Glomerular visceral epithelial cell (primary cell): ENCODE data around the gene MBOAT1.

Source experiments
- DNase-seq: peaks from one replicate; pipeline ENCODE4 v3.0.0-alpha.2; 2016; ENCODE audit errors: extremely low spot score

Gene MBOAT1

DNA sequence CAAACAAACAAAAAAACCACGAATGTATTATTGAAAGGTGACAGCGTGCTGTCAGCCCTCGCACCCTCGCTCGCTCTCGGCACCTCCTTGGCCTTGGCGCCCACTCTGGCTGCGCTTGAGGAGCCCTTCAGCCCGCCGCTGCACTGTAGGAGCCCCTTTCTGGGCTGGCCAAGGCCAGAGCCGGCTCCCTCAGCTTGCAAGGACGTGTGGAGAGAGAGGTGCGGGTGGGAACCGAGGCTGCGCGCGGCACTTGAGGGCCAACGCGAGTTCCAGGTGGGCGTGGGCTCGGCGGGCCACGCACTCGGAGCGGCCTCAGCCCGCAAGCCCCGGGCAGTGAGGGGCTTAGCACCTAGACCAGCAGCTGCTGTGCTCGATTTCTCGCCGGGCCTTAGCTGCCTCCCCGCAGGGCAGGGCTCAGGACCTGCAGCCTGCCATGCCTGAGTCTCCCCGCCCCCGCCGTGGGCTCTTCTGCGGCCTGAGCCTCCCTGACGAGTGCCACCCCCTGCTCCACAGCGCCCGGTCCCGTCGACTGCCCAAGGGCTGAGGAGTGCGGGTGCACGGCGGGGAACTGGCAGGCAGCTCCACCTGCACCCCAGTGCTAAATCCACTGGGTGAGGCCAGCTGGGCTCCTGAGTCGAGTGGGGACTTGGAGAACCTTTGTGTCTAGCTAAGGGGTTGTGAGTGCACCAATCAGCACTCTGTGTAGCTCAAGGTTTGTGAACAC lies 20.9 kb upstream of the MBOAT1 start:
- DNase-seq = no peak

DNA sequence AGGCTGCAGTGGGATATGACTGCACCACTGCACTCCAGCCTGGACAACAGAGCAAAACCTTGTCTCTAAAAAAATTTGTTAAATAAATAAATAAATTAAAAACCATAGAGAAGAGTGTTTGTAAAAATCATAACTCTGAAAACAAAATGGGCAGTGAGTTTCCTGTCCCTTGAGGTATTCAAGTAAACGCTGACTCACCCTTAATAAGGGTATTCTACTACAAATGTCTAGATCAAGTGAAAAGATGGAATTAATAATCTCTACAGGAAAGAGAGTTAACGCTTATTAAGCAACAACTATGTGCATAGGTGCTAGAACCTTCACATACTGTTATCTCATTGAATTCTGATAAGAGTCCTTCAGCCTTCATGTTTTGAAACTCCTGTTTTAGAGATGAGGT lies 19.9 kb upstream of the MBOAT1 start:
- no peak for DNase-seq

DNA sequence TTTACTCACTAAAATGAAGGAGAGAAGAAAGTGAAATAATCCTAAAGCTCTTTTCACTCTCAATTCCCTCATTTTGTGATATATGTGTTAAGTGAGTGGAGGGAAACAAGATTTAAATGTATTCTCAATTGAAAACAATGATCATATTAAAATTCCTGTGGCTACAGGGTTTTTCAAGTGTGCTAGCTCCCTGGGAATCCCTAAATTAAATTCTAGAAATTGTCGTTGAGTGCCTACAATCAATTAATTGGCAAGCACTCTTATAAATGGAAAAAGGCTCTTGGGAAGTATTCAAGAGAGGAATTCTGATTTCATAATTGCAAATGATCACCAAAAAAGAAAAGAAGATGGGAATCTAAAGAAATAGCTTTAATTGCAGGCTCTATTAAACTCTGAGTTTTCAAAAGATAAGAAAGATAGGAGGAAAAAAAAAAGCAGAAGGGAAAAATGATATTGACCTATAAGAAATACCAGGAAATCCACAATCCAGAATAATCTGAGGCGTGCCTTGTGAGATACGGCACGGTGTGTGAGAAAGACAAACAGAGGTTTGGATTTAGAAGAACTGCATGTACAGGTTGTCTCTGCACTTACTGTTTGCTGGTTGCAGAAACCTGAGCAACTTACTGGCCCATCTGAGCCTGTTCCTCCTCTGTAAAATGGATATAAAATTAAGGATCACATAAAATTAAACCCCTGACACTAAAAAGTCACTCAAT lies 18.3 kb upstream of the MBOAT1 start:
- DNase-seq = no peak

DNA sequence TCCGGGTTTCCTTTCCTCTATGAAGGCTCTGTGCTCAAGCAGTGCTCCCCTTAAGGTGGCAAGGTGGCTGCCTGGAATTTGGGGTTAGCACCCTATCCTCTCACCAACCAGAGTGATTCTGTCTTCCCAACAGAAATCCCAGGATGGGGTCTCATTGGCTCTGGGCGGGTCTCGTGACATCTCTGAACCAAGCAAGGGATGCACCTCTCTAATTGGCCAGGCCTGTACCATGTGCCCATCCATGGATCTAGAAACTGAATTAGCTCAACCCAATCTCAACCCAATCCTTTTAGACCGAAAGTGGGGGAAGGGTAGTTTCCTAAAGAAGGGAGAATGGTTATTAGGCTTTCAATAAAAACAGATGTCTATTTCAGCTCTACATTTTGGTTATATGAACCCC lies 17.6 kb upstream of the MBOAT1 start:
- no peak for DNase-seq

DNA sequence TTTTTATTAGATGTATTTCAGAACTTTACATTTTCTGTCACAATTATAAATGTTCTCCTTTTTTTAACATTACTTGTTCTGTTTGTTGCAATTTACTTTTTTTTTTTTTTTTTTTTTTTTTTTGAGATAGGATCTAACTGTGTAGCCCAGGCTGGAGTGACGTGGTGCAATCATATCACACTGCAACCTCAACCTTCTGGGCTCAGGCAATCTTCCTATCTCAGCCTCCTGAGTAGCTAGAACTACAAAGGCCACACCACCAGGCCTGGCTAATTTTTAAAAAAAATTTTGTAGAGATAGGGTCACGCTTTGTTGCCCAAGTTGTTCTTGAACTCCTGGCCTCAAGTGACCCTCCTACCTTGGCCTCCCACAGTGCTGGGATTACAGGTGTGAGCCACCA lies 15.1 kb upstream of the MBOAT1 start:
- DNase-seq = no peak

DNA sequence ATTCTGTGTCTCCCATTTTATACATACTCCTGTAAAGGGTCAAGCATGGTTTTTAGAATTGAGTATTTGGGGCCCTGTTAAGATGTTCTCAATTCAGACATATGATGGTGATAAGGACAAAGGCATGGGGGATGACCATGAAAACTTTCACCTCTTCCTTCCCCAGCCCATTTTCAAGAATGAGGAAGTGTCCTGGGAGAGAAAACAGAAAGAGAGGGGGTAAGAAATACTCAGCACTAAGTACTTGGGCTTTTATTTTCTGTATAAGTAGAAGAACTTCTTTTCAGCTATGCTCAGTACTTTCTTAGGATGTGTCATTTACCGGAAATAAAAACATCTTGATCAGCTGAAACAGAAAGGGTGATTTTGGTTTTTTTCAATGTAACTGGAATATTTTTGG lies 10.9 kb upstream of the MBOAT1 start:
- no peak for DNase-seq

DNA sequence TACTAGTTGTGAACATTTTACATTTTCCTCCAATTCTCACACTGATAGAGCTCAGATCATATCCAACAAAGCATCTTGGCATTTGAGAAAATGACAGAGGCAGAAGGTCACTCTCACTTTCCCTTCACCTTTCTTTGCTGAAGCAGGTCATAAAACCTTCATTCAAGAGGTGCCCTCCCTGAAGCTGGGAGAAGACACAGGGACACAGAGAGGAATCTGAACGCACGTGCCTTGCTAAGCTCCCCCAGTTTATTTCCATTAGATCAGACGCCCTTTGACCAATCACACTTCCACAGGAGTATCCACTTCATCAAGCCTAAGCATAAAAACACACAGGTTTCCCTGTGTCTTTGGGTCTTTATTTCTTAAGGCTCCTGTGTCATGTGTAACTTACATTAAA lies 9.2 kb upstream of the MBOAT1 start:
- no peak for DNase-seq

DNA sequence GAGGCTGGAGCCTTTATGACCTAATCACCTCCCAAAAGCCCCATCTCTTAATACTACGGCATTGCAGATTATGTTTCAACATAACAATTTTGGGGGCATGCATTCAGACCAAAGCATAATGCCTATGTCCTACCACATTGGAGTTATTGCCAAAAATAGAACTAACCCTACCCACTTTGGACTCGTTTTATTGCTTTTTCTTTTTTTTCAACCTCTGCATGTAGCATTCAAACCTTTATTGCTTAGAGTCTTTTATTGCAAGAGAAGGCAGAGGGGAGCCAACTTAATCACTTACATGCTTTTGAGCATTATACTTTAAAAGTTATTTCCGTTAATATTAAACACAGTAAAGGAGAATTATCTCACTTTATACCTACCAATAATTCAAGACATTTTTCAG lies 8.1 kb upstream of the MBOAT1 start:
- DNase-seq = no peak

DNA sequence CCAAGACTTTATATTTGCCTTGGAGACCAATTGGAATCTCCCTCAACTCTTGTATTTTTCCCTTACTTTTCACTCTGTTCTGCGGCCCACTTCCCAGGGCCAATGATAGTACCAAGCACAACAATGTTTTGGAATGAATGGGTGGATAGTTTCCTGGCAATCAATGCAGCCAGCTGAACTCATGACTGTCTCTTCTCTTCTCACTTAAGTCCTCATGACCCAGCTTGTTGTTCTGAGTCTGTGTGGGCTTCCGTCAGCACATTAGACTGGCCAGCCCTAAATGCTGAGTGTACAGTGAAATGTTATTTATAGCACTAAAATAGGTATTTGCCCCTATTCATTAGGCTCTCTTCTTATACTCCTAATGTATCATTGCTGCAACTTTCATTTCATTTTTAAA lies 5.6 kb upstream of the MBOAT1 start:
- DNase-seq = no peak

DNA sequence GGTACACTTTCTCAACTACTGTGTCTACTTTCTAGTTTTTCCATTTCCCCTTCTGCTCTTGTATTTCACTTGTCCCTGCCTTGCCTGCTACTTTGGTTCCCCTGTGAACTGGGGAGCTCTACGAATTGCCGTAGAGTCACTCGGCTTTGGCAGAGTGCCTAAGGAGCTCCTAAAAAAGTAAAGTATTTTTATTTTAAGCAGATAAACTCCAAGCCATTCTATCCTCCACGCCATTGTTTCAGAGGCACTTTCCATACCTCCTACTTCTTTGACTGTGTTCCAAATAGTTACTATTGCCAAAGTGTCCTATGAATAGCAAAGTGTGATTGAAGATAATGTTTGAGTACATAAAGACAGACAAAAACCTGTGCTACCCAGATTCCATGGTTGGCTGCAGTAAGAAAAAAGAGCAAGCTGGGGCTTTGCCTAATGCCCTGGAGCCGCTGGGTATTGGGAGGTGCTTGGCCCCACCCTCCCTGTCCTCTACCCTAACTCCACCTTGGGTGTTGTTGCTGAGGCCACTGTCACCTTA lies 5.1 kb upstream of the MBOAT1 start:
- no peak for DNase-seq

DNA sequence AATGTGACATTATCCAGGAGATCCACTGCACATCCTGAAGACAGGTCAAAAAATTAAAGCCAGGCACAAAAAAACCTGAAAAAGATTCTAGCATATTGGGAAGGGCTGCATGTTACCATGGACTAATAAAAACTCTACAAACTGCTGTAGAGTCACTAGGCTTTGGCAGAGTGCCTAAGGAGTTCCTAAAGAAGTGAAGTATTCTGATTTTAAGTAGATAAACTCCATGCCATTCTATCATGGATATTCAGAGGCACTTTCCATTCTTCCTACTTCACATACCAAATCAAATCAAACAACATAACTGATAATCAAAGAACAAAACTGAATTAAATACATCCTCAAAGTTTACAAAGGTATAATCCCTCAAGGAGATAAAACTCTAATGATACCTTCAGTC lies 3.0 kb upstream of the MBOAT1 start:
- DNase-seq = no peak

DNA sequence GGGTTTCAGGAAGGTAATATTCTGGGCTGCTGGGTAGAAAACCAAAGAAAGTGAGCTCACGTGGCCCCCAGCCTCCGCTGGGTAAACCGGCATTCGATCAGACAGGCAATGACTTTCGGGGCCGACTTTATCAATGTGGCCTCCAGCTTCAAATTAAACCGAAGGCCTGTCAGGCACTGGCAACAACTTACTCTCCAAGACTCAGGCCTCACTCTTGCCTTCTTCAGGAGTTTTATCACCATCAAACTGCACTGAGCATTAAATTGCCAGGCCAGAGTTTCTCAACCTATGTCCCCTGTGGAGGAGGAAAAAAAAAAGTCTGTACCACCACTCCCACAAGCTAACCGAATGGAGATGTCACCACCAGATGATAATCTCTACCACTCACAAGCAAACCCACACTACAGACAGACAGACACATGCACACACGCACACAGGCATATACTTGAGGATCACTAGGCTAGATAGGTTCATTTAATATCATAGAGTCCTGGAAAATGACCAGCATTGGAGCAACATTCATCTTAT lies 1.1 kb upstream of the MBOAT1 start:
- DNase-seq = no peak

DNA sequence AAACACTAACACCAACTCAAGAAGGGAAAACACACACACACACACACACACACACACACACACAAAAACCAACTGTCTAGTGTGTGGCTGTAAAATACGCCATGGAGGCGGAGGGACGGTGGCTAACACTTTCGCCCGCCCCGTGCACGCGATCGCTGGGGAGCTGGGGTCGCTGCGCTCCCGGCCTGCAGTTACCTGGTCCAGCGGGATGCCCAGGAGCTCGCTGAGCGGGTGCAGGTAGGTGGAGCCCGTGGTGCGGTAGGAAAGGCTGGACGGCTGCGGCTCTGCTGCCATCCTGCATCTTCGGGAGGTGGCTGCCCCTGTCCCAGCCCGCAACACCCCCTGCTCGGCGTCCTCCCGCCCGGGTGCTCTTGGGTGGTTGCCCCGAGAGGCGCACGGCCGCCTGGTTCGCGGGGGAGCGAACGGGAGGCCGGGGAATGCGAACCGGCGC lies 303 bp downstream of the MBOAT1 start:
- DNase-seq = no peak

DNA sequence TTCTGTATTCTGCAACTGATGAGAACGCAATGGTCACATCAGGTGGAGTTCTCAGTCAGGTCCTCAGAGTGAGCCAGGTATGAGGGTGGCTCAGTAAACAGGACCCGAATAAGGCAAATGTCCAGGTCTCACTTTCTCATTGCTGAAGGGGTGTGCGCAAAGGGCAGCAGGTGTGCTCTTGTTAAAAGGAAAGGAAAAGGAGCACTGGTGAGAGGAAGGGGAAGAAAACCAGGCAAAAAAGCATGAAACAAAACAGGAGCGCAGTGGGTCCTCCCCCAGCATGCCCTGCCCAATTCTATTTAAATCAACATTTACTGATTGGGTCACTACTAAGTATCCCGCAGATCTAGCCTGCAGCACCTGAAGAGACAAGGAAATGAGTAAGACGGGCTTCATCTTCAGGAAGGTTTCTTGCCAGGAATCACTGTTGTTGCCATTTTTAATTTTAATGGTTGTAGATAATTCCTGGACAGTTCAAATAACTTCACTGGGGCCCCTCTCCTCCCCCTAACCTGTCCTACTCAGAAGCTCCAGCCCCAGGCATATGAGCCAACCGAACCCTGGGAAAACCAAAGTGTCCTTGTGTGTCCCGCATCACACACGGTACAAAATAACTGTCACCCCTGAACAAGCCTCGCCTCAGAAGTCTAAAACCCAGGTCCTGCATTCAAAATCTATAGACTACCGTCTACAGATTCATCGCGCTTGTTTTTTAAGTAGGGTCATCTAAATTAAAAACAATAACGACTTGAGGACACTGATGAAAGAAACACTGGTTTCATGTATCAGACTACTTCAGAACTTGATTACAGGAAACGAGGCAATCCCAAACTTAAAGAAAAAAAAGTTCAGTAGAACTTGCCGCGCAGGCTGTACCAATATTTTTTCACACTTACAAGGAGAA lies 980 bp downstream of the MBOAT1 start:
- peak; percentile 54 for DNase-seq

DNA sequence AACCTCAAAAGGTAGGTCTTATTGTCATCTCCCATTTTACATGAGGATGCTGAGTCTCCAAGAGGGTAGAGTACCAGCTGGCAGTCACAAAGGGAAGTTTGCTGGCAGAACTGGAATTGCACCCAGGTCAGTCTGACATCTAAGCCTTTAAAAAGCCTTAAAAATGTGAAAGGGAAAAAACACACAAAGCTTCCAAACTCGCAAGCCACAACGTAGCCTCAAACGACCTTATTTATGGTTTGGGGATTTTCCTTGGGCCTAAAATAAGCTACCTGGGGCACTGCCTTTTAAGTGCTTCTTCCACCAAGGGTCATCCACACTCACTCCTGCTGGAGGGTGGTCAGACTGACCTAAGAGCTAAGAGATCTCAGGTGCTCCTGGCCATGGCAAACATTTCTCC lies 2.1 kb downstream of the MBOAT1 start:
- DNase-seq = no peak

DNA sequence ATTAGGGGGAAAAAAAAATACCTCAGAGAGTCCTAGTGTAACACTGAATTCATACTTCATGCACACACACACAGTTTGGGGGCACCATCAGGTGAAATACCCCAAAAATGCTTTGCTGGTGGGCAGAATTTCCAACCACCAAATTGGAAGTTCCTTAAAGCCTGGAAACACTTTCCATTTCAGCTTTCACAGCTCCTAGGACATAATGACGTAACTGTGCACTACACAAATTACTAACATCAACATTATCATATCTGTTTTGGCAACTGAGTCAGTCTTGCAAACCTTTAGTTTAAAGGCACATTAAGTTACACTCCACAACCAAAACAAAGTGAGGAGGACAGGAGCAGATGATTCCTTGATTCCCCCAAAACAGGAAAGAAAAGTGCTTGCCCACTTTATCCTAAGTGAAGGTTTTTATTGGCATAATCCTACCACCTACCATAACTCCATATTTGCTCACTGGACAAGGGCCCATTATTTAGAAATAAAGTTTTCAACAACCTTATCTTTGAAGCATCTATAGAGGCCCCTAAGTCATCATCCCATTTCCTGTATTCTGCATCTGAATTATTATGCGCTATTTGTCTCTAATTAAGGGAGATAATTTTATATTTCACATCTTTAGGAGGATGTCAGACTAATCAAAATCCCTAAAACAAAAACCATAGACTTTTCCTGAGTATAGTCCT lies 3.4 kb downstream of the MBOAT1 start:
- DNase-seq = no peak

DNA sequence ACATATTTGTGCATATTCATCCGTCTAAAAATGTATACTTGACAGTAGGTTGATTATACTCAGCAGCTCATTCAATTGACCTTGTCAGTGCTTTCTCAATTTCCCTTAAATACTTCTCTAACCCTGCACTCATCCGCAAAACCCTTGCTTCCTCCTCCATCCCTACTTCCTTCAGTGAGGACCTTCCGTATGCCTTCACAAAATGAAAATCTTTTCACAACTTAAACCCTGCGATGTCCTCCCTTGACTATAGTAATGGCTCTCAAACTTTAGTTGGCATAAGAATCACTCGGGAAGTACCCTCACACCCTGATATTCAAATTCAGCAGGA lies 5.2 kb downstream of the MBOAT1 start:
- DNase-seq = no peak

DNA sequence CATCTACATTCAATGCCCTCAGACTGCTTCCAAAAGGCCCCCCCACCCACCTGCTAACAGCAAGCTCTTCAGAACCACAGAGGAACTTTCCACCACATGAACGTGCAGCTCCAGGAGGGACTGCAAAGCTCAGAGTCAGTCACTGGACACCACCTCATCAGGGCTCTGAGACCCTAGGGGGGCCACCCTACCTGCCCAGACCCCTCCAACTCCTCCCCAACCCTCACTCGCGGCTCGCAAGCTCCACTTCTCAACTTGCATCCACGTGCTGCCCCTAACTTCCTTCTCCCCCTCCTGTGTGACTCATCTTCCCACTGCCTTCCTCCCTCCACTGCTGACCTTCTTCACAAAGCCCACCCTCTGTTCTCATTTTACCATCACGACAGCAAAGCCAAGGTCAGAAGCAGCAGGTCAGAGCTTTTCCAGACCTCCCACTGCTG lies 6.5 kb downstream of the MBOAT1 start:
- no peak for DNase-seq

DNA sequence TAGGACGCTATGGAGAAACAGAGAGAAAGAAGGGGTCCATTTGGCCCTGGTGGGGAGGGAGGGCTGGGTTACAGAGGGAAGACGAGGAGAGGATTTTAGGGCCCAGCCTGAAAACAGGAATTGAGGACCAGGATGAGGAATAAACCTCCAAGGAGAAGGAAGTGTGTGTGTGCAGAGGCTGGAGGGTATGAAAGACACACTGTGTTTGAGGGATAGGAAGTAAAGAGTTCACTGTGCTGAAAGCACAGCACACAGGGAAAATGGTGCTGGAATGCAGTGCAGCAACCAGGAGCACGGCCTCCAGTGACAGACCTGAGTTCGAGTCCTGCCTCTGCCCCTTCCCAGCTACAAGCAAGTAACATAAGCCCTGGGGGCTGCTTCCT lies 7.8 kb downstream of the MBOAT1 start:
- DNase-seq = no peak

DNA sequence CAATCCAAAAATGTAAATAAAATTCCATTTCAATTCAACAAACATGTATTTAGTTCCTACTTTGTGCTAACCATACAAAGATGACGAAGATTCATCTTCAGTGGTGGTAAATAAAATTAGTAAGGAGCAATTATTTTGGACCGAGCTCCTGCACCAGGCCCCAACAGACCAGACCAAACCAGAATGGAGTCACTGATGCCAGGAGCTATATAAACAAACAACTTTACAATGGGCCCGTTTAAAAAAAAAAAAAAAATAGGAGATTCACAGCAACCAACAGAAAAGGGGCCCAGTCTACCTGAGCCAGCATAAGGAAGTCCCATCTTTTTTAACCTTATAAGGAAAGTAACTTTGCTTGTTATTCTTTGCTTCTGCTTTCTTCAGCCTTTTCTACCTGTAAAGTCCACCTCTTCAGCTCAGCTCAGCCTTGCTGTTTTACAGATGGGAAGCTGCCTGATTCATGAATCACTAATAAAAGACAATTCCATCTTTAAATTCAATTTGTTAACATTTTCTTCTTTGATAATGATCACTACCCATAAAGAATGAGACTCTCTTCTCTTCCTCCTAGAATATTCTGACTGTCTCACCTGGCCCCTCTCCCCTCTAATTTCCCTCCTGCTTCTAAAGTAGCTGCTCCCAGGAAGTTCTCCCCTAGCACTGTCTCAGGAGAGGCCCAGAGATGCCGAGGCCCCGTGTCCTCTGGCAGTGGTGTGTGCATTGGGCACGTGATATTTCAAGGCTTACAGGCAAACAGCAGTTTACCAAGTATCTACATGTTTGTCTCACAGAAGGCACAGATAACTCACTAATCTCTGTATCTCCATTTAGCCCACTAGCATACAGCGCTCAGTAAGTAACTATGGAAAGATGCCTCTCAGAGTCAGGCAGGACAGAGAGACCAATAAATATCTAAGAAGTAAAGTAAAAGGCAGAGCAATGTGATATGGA lies 8.4 kb downstream of the MBOAT1 start:
- no peak for DNase-seq
